LHCN-M2 (cell line): ENCODE data around the gene MAP1LC3B2. TPM values are rescaled to one million over a fixed set of nuclear protein-coding genes. Genes with fewer than 3 reads are reported as not detected.
"Not testable (repeated sequence)": the region's sequence is repeated elsewhere in the genome, so short reads cannot be mapped to it uniquely, and the experiment has no call there.

Experiments
- DNase-seq: peaks from one replicate; pipeline ENCODE4 v3.0.0-alpha.2; 2012; ENCODE audit warnings: low read depth
- total RNA-seq: library from RNA; depleted of rRNA; stranded (reverse); fragments of >200 nt; gene quantifications from 2 replicates; pipeline ENCODE4 v1.2.3, GENCODE V29; 2014

Gene MAP1LC3B2
- total RNA-seq, 1 experiment from 2014 or later, result 0.52 TPM

DNA sequence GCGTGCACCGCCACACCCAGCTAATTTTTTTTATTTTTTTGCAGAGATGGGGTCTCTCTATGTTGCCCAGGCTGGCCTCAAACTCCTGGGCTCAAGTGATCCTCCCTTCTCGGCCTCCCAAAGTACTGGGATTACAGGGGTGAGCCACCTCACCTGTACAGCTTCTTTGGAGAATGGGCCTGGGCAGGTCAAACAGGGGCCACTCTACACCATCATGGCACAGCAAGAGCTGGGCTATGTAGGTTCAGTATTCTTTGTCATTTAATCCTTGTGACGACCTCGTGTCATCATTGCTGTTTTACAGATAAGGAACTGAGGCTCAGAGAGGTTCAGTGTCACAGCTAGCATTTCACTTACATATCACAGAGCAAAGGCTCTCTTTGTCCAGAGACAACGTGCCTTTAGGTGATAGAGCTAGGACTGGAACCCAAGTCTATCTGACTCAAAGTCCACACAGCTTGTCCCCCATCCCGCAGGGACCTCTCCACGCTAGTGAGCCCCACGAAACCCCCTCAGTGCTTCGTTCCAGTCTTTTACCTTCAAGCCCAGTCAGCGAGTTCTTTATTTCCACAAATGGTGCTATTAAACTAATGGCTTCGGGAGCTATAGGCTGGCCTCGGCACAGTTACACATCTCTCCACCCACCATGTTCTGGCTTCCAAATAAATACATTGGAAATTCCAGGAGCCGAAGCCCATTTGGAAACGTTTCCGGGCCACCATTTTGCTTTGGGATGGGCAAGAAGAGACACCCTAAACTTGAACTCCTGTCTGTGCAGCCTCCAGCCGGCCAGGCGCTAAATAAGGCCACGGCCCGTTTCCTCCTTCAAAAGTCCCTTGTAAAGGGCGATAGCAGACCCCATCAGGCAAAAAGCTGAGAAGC, 660 bp upstream of the MAP1LC3B2 start:
- DNase-seq, result no peak

DNA sequence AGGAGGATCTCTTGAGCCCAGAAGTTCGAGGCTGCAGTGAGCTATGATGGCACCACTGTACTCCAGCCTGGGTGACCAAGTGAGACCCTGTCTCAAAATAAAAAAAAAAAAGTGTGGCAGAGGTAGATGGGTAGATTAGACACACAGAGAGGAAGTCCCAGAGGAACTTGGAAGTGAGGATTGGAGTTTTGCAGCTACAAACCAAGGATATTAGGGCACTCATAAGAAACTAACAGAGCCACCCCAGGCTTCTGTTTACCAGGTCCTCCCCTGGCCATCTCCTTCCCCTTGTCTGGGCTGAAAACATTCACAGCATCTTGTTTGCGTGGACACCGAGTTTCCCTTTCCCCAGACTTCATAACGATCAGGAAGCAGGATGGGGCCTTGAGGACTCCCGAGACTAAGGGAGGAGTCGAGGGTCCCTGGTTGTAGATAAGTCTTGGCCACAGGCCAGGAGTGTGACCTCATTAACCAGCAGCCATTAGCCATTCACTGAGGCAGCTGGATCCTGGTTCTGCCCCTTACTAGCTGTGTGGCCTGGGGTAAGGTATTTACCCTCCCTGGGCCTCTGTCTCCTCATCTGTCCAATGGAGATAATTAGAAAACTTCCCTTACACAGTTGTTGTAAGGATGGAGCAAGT, 2.1 kb downstream of the MAP1LC3B2 start:
- DNase-seq, result no peak

- no peak for DNase-seq
Observed at GRCh38 chr12:116562090-116562489, 2.9 kb downstream of the MAP1LC3B2 start.

GRCh38 chr12:116563262-116563661, 4.1 kb downstream of the MAP1LC3B2 start:
- no peak for DNase-seq

- DNase-seq, result no peak
Observed at GRCh38 chr12:116564080-116564479, 4.9 kb downstream of the MAP1LC3B2 start.

GRCh38 chr12:116565221-116565620, 6.0 kb downstream of the MAP1LC3B2 start:
- not testable (repeated sequence) for DNase-seq

- DNase-seq, result no peak
Observed at GRCh38 chr12:116565963-116566362, 6.8 kb downstream of the MAP1LC3B2 start.

DNA sequence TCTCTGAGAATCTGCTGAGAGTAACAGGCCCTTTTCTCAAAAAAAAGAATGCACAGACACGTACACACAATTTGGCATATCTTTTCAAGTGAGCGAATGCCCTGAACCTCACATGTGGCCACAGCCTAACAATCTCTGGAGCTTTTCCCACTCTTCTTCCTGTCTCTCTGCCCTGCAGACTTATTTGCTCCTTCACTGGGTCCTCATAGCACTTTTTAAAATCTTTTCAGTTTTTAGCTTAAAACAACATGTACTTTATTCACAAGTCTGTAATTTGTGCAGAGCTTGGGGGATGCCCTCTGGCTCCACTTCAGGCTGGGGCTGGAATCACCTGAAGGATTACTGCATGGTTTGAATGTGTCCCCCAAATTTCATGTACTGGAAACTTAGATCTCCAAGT, 9.0 kb downstream of the MAP1LC3B2 start:
- DNase-seq, result no peak

DNA sequence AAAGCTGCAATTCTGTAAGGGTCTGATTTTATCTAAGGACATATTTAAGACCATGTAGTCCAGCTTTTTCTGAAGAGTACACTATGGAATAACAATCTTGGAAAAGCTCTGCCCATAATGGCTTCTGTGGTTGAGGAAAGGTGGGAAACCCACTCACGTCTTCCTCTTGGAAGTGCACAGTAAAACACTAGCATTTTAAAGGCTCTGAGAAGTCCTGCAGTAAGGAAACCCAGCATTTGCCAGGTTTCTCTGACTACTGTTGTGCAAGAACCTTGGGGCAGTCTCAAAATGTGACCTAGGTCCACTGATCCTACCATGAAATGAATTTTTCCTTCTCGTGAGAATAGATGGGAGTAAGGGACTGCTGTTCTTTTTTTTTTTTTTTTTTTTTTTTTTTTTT, 11.9 kb downstream of the MAP1LC3B2 start:
- no peak for DNase-seq

DNA sequence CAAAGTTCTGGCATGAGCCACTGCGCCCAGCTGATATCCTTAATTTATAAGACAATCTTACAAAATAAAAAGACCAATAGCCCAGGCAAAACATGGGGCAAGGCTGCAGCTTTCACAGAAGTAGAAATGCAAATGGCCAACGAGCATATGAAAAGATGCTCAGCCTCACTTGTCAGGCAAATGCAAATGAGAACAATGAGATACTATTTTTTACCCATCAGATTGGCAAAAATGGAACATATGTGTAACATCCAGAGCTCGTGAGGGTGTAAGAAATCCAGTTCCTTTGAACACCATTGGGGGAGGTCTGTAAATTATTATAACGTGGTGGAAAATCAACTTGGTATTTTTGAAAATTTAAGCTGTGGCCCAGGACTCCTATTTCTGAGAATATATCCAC, 14.6 kb downstream of the MAP1LC3B2 start:
- no peak for DNase-seq

DNA sequence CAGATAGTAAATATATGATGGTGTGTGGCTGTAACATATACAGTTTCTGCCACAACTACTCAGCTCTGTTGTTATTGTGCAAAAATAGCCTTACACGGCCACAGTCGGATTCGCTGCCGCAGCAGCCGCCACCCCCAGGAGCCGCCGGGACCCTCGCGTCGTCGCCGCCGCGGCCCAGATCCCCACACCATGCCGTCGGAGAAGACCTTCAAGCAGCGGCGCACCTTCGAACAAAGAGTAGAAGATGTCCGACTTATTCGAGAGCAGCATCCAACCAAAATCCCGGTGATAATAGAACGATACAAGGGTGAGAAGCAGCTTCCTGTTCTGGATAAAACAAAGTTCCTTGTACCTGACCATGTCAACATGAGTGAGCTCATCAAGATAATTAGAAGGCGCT, 16.6 kb downstream of the MAP1LC3B2 start:
- not testable (repeated sequence) for DNase-seq

DNA sequence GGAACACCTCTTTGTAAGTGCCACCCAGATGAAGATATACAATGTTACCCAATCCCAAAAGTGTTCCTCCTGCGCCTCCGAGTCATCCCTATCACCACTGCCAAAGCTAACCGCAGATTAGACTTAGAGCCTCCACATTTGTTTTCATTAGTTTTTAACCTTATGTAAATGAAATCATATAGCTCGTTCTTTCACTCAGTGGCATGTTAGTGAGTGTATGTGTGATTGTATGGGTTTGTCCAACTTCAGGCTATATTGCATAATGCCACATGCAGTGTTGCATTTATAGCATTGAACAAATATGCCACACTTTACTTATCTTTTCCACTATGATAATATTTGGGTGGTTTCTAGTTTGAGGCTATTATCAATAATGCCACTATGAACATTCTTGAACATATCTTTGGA, 18.0 kb downstream of the MAP1LC3B2 start:
- no peak for DNase-seq

- no peak for DNase-seq
Observed at GRCh38 chr12:116578051-116578450, 18.9 kb downstream of the MAP1LC3B2 start.

- no peak for DNase-seq
Observed at GRCh38 chr12:116582610-116583009, 23.4 kb downstream of the MAP1LC3B2 start.

GRCh38 chr12:116583129-116583694, 24.0 kb downstream of the MAP1LC3B2 start:
- DNase-seq, result no peak

- no peak for DNase-seq
Observed at GRCh38 chr12:116587270-116587669, 28.1 kb downstream of the MAP1LC3B2 start.

DNA sequence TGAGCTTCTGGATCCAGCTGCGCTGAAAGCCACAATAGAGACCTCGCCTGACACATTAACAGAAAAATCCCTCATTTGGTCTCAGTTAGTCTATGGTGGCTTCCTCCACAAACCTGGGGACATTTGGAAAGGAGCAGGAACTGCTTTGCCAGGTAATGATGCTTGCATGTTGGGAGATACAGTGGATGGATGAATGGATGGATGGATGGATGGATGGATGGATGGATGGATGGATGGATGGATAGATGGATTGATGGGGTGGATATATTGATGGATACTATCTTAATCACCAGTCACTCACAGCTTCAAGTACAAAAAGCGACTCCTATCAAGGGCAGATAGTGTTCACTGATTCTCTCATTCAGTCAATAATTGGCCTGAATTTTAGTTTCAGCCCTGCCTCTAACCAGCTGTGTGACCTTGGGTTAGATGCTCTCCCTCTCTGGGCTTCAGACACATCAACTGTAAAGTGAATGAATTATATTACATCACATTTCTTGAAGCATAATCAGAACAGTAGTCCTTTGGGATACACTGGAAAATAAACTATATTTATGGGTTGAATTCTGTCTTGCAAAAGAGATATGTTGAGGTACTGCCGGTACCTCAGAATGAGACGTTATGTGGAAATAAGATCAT, 29.3 kb downstream of the MAP1LC3B2 start:
- no peak for DNase-seq

- DNase-seq, result no peak
Observed at GRCh38 chr12:116589581-116589980, 30.4 kb downstream of the MAP1LC3B2 start.

DNA sequence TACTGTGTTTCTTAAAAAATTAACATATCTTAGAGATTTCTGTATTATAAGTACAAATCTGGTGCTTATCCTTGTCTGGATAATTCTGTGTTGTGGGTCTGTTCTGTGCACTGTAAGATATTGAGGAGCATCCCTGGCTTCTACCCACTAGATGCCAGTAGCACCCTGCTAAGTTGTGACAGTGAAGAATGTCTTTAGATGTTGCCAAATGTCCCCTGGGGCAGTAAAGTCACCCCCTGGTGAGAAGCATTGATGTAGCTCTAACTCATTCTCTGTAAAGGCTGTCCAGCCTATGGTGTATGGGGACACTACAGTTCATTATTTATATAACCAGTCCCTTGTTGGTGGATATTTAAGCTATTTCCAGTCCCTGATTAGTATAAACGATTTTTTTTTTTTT, 31.4 kb downstream of the MAP1LC3B2 start:
- no peak for DNase-seq

DNA sequence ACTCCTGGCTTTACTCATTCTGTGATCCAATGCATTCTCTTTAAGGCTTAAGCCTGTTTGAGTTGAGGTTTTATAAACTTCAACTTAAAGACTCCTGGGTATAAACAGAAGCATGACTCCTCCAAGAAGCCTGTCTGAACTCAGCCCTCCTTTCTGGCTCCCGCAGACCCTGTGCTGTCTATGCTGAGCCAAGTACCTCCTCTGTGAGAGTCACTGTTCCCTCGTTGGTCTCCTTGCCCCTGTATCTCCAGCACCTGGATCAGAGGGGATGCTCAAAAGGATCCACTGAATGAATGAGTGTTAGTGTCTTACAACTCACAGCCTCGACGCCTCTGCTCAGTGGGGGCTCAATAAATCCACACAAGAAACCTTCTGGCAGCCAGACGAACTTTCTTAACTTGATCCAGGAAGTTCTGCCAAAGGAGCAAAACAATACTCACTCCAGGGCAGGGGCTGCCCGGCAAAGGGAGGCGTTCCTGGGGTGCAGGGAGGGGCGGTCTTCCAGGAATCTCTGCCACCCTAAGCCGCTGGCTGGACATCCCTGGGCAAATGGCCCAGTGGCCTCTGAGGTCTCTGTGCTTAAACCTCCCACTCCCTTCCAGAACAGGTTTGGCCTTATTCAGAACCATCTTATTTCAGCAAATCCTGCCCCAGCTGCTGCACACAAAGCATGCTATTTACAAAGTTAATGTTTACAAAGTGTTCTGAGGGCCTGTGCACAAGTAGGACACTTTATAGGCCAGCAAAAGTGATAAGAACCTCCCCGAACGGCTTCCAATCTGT, 32.9 kb downstream of the MAP1LC3B2 start:
- no peak for DNase-seq

GRCh38 chr12:116592731-116593130, 33.5 kb downstream of the MAP1LC3B2 start:
- no peak for DNase-seq
